Loucy (cell line): Measurements from ENCODE around the gene ZSCAN30.

Source experiments
- CTCF ChIP-seq: fragments of 200-600 bp; sonication (generic); conservative IDR thresholded peaks from 2 replicates; pipeline ENCODE4 v1.5.1; 2014; ENCODE audit warnings: mild to moderate bottlenecking, antibody characterized with exemption, low read length
- EZH2phosphoT487 ChIP-seq: fragments of 200-600 bp; IDR thresholded peaks from 2 replicates; pipeline ENCODE4 v1.6.1; 2018; ENCODE audit warnings: antibody characterized with exemption, mild to moderate bottlenecking, moderate library complexity, borderline replicate concordance

- TF ChIP-seq CTCF = no peak
- TF ChIP-seq EZH2phosphoT487 = no peak
Observed at GRCh38 chr18:35267809-35268208, 22.2 kb downstream of the ZSCAN30 start.
